Measurements from ENCODE around the gene FAM120B.
"Not testable (repeated sequence)": the region's sequence is repeated elsewhere in the genome, so short reads cannot be mapped to it uniquely, and the experiment has no call there.

Gene FAM120B

GRCh38 chr6:170402318-170403040 lies 95.9 kb downstream of the FAM120B start:
- TF ChIP-seq CTCF (conservative IDR thresholded peaks at IDR 0.05; ENCODE audit: low read depth, low read length) = no peak
- no peak for DNase-seq (ENCODE audit: low read depth)
- no peak overlapping the region for H3K4me3 ChIP-seq (ENCODE audit: low read depth, low read length)

DNA sequence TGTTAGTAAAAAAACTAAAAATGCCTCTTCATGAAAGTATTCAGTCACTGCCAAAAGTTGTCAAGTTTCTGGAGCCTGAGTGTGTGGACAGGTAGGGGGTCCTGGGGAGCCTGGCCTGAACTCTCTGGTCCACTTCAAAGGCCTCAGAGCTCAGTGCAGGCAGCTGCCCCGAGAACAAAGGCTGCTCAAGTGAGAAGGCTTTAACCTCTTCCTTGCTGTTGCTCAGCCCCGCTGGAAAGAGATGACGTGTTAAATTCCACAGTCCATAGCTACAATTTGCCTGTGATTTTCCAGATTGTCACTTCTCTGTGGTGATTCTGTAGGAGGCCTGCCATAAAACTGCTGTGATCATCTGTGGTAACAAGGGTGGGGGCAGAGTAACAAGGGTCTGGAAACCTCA lies 96.9 kb downstream of the FAM120B start:
- no peak overlapping the region for H3K4me3 ChIP-seq (ENCODE audit: low read depth, low read length)
- TF ChIP-seq CTCF (conservative IDR thresholded peaks at IDR 0.05; ENCODE audit: low read depth, low read length) = no peak
- DNase-seq (ENCODE audit: low read depth) = peak; percentile 57

GRCh38 chr6:170404036-170404435 lies 97.5 kb downstream of the FAM120B start:
- no peak for TF ChIP-seq CTCF (conservative IDR thresholded peaks at IDR 0.05; ENCODE audit: low read depth, low read length)
- H3K4me3 ChIP-seq (ENCODE audit: low read depth, low read length) = no peak overlapping the region
- DNase-seq (ENCODE audit: low read depth) = no peak

DNA sequence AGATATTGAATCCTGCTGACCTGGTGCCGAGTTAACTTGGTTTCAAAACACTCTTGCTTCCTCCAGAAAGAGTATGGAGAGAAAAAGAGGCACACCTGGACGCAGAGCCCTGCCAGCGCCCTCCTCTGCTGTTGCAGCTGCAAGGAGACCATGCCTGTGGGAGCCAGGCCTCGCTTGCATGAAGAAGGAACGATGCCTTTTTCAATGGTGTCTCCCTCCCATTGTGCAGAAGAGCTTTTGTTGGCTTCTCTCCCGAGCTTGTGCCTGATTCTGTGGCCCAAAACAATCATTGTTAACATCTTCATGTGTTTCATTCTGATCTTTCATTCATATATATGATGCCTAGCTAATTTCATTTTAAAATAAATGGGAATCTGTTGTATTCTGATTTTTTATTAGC lies 98.1 kb downstream of the FAM120B start:
- no peak overlapping the region for H3K4me3 ChIP-seq (ENCODE audit: low read depth, low read length)
- no peak for DNase-seq (ENCODE audit: low read depth)
- no peak for TF ChIP-seq CTCF (conservative IDR thresholded peaks at IDR 0.05; ENCODE audit: low read depth, low read length)

DNA sequence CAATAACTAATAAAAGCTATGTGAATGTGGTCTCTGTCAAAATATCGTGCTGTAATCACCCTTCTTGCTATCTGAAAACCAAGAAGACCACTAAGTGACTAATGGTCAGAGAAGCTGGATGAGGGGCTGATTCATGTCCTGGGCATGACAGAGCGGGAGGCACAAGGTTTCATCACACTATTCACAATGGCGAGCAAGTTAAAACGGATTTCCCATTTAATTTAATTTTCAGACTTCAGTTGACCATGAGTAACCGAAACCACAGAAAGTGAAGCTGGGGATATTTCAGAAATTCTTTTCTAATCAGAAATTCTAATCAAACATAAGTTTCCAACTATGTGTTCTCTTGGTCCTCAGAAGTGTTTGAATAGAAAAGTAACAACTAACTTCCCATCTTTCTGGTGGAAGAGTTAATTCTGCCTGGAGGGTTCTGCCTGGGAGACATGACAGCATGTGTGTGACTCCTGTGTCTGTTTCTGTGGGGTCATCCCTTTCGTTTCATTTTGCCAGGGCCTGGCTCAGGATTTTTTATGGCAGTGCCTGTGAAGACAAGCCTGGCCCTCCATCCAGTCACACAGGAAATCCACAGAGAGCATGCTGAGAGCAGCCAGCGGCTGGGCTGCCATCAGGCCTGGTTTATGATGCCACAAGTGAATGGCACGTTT lies 98.9 kb downstream of the FAM120B start:
- no peak for TF ChIP-seq CTCF (conservative IDR thresholded peaks at IDR 0.05; ENCODE audit: low read depth, low read length)
- no peak overlapping the region for H3K4me3 ChIP-seq (ENCODE audit: low read depth, low read length)
- peak; percentile 96 for DNase-seq (ENCODE audit: low read depth)

DNA sequence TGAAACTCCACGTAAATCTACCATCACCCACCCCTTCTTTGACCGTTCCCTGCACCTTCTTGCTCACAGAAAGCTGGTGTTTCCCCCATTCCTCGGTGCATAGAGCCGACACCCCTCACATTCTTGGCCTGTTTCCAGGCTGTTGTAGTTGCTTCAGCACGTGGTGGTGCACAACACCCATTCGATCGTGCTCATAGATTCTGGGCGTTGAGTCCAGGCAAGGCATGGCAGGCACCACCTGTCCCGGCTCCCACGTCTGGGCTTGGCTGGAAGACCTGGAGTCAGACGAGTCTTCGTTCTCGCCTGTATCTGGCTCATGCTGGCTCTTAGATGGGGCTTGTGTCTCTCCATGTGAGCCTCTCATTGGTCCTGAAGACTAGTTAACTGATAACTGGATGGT lies 100.6 kb downstream of the FAM120B start:
- no peak for DNase-seq (ENCODE audit: low read depth)
- no peak overlapping the region for H3K4me3 ChIP-seq (ENCODE audit: low read depth, low read length)
- no peak for TF ChIP-seq CTCF (conservative IDR thresholded peaks at IDR 0.05; ENCODE audit: low read depth, low read length)

DNA sequence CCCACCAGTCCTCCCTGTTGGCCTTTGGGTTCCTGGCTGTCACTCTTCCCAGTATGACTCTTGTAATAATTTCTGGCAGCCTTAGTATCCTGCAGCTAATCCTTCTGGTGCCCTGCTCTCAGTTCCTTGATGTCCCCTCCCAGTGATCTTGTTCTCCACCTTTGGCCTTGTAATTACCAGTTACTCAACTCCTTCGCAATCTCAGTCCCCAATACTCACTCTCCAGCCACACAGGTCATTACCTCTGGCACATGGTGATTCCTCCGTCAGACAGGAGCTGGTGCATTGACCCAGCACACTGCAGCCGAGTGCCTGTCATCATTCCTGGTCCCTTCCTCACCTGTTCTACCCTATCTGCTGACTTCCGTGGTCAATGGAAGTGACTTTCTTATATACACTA lies 101.4 kb downstream of the FAM120B start:
- no peak for TF ChIP-seq CTCF (conservative IDR thresholded peaks at IDR 0.05; ENCODE audit: low read depth, low read length)
- no peak overlapping the region for H3K4me3 ChIP-seq (ENCODE audit: low read depth, low read length)
- no peak for DNase-seq (ENCODE audit: low read depth)

DNA sequence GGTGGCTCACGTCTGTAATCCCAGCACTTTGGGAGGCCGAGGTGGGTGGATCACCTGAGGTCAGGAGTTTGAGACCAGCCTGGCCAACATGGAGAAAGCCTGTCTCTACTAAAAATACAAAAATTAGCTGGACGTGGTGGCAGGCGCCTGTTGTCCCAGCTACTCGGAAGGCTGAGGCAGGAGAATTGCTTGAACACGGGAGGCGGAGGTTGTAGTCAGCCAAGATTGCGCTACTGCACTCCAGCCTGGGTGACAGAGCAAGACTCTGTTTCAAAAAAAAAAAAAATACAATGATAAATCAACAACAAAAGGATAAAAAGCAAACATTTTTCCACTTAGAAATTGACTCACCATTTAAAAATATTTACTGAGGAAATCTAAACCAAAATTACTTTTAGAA lies 103.2 kb downstream of the FAM120B start:
- DNase-seq (ENCODE audit: low read depth); H3K4me3 ChIP-seq (ENCODE audit: low read depth, low read length): not testable (repeated sequence)
